GM21529 (cell line): ENCODE results near the gene GIPC2.

ENCODE experiments used
- ATAC-seq: cut with Tn5 transposase; IDR thresholded peaks from one replicate; pipeline ENCODE4 v1.9.1; 2021; ENCODE audit not compliant: unreplicated experiment

The GIPC2 gene

GRCh38 chr1:78142736-78143135 lies 97.0 kb downstream of the GIPC2 start:
- no peak for ATAC-seq

GRCh38 chr1:78143152-78143551 lies 97.4 kb downstream of the GIPC2 start:
- peak; percentile 79 for ATAC-seq

GRCh38 chr1:78143673-78144072 lies 97.9 kb downstream of the GIPC2 start:
- no peak for ATAC-seq

- peak; percentile 77 for ATAC-seq
Observed at GRCh38 chr1:78145105-78145580, 99.4 kb downstream of the GIPC2 start.

- ATAC-seq, result no peak
Observed at GRCh38 chr1:78146205-78146771, 100.5 kb downstream of the GIPC2 start.

- ATAC-seq, result no peak
Observed at GRCh38 chr1:78147031-78147430, 101.3 kb downstream of the GIPC2 start.

- ATAC-seq, result no peak
Observed at GRCh38 chr1:78153092-78153736, 107.4 kb downstream of the GIPC2 start.

GRCh38 chr1:78155121-78155520 lies 109.4 kb downstream of the GIPC2 start:
- no peak for ATAC-seq

GRCh38 chr1:78156805-78157521 lies 111.2 kb downstream of the GIPC2 start:
- no peak for ATAC-seq

- ATAC-seq, result no peak
Observed at GRCh38 chr1:78165816-78166215, 120.0 kb downstream of the GIPC2 start.

- no peak for ATAC-seq
Observed at GRCh38 chr1:78168306-78168705, 122.5 kb downstream of the GIPC2 start.

- ATAC-seq, result no peak
Observed at GRCh38 chr1:78170859-78171258, 125.1 kb downstream of the GIPC2 start.

- ATAC-seq, result no peak
Observed at GRCh38 chr1:78171736-78172590, 126.2 kb downstream of the GIPC2 start.

- ATAC-seq, result no peak
Observed at GRCh38 chr1:78176448-78176847, 130.7 kb downstream of the GIPC2 start.

- ATAC-seq, result no peak
Observed at GRCh38 chr1:78177708-78178270, 132.0 kb downstream of the GIPC2 start.

- ATAC-seq, result no peak
Observed at GRCh38 chr1:78178816-78179215, 133.1 kb downstream of the GIPC2 start.

- peak; percentile 72 for ATAC-seq
Observed at GRCh38 chr1:78184460-78185072, 138.8 kb downstream of the GIPC2 start.
